ENCODE results near the gene HIVEP1. TPM values are rescaled to one million over a fixed set of nuclear protein-coding genes. Genes with fewer than 3 reads are reported as not detected.

The HIVEP1 gene
- polyA plus RNA-seq, 3 donors, result 3.8 to 13.9 (median 5.5) TPM

DNA sequence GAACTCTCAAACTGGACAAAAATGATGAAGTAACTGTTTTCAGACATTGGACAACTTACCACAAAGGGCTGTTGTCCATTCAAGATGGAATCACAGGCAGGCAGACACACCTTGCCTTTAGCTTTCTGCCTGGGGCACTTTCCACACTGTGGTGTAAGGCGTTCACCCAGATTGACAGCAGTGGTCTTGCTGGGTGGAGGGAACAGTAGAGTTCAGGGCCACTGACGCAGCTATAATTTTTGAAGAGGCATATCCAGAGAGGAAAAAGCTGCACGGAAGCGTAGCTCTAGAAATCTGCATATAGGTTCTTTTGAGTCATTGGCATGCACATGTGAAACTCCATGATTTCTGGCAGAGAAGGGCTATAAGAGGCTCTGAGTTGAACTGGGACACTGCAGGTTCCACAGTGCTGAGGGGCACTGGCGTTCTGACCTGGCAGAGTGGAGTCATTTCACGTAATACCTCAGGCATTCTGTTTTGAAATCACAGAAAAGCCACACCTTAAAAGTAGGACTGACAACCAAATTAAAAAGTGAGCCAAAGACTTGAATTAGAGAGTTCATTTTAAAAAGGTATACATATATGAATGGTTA lies 173.1 kb downstream of the HIVEP1 start:
- H3K27ac ChIP-seq (ENCODE audit: low read depth, low read length), result no peak overlapping the region
- WGBS, 3 donors, result 93 to 95% (median 94%) methylated on average over 6 of the region's 6 CpGs

DNA sequence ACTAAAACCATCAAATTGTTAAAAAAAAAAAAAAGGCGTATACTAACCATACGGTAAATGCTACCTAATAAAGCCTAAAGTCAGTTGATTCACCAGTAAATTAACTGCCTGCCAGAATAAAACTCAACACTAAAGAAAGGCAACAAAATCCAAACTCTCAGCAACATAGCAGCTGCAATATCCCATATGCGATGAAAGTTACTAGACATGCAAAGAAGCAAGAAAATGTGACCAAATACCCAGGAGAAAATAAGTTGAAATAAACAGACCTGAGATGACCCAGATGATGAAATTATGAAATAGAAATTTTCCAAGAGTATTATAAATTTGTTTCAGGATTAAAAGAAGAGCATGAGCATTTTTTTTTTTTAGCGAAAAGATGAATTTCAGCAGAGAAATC lies 174.4 kb downstream of the HIVEP1 start:
- WGBS, 3 donors, result 59 to 95% (median 67%) methylated on average over 3 to 4 of the region's 4 CpGs
- H3K27ac ChIP-seq (ENCODE audit: low read depth, low read length), result no peak overlapping the region

DNA sequence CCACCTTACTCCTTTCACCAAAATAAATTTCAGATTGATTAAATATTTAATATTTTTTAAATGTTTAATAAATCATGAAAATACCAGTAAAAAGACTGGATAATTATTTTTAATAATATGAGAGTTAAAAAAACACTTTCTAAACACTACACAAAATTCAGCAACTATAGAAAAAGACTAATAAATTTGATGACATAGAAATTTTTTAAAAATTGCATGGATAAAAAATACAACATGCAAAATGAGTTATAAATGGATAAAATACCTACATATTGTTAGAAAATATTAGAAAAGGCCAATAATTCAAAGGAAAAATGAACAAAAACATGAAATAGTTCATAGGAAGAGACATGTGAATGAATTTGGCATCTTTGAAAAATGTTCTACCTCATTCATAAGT lies 177.0 kb downstream of the HIVEP1 start:
- no peak overlapping the region for H3K27ac ChIP-seq (ENCODE audit: low read depth, low read length)

DNA sequence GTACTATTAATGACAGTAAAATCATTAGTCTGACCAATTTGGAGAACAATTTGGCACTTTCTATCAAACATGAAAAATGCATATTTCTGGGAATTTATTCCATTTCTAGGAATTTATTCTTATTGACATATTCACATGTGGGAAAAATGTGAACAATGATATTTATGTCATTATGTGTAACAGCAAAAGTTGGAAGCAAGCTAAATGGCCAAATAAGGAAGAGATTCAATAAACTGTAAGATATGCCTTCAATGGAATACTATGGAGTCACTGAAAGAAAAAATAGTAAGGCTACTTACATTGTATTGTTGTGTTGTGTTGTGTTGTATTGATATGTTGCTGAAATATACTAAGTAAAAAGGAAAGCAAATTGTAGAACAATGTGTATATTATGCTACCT lies 177.5 kb downstream of the HIVEP1 start:
- H3K27ac ChIP-seq (ENCODE audit: low read depth, low read length), result no peak overlapping the region

DNA sequence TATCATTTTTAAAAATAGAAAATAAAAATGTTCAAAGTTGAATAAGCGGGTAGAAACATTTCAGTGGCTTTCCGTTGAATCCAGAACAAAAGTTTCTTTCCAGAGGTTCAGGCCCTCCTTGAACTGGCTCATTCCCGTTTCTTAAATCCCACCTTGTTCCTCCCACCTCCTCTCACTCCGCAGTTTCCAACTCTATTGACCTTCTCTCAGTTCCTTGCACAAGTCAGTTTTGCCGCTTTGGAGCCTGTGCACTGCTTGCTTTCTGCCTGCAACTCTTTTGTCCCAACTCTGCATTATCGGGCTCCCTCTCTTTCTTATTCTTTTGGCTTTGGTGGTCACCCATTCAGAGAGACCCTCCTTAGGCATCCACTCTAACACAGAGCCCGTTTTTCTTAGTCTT lies 178.1 kb downstream of the HIVEP1 start:
- H3K27ac ChIP-seq (ENCODE audit: low read depth, low read length), result no peak overlapping the region
- 85 to 89% (median 88%) methylated on average over 7 of the region's 7 CpGs for WGBS, 3 donors

DNA sequence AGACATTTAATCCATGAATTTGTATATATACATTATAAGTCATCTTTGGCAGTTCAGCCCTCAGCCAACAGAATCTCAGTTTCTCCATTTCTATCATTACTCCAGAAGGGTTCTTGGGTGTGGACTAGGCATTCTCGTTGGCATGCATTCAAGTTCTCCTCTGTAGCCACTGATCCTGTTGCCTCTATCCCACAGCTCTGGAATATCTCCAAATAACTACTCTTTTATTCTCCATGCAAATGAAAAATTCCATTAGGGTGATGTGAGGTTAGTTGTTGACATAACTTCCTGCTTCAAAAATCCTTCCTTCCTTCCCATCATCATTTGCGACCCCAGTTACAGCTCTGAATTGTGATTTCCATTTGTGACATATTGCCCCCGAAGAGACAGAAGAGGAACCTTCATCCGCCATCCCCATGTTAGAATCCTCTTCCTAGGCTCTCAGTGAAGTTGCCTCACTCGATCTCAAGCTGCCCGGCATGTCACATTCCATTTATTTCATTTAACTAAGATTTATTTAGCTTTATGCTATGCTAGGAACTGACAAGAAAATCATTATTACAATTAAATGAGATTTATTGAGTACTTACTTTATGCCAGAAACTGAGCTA lies 184.3 kb downstream of the HIVEP1 start:
- no peak overlapping the region for H3K27ac ChIP-seq (ENCODE audit: low read depth, low read length)

DNA sequence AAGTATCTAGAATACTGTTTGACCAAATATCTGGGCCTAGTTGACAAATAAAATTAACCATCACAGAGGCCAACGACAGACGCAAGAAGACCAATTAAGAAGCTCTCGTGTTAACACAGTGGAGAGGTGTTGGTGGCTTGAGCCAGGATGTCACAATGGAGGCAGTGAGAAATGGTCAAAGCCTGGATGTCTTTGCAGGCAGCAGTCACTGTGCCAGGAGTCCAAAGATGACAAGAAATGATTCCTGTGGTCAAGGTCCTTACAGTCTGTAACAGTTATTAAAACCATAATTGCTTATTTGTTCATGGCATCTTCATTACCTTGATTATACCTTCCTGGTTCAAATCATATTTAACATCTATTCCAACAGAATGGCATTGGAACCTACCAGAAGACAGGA lies 186.7 kb downstream of the HIVEP1 start:
- H3K27ac ChIP-seq (ENCODE audit: low read depth, low read length), result no peak overlapping the region
- 82 to 98% (median 96%) methylated on average over 3 of the region's 3 CpGs for WGBS, 3 donors

More for the DNA sequence above, 184.3 kb downstream of the HIVEP1 start:
- WGBS, 3 donors, result 71 to 80% (median 73%) methylated on average over 6 of the region's 6 CpGs

DNA sequence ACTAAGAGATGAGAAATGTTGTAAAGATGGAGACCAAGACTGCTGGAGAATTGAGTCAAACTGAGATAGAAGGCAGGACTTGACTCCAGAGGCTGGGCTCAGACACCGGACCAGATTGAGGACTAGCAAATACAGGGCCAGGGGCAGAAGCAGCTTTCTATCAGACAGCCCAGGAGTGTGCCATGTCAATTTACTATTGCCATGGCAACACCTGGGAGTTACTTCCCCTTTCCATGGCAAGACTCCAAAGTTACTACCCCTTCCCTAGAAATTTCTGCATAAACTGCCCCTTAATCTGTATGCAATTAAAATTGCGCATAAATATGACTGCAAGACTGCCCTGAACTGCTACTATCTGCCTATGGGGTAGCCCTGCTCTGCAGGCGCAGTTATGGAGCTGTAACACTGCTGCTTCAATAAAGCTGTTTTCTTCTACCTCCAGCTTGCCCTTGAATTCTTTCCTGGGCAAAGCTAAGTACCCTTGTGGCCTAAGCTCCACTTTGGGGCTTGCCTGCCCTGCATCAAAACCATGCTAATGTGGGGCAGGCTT lies 188.0 kb downstream of the HIVEP1 start:
- WGBS, 3 donors, result 93 to 95% (median 95%) methylated on average over 3 of the region's 3 CpGs
- H3K27ac ChIP-seq (ENCODE audit: low read depth, low read length), result no peak overlapping the region

DNA sequence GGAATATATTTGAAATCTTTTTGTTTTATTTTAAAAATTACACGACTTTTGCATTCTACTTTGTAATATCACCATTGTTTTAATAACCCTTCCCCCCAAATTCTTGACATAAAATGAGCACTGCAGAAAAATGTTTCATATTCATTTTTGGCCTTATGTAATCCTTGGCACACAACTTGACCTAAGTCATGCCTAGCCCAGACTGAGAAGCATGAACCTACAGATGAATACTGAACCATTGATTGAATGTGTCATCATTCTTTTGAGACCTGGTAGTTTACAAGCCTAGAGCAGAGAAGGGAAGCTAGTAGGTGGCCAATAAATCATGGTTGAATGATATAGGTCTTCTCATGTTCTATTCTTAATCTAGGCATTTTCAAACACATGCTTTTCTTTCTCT lies 188.6 kb downstream of the HIVEP1 start:
- 0 to 86% (median 76%) methylated on average over 1 of the region's 1 CpG for WGBS, 3 donors
- no peak overlapping the region for H3K27ac ChIP-seq (ENCODE audit: low read depth, low read length)

DNA sequence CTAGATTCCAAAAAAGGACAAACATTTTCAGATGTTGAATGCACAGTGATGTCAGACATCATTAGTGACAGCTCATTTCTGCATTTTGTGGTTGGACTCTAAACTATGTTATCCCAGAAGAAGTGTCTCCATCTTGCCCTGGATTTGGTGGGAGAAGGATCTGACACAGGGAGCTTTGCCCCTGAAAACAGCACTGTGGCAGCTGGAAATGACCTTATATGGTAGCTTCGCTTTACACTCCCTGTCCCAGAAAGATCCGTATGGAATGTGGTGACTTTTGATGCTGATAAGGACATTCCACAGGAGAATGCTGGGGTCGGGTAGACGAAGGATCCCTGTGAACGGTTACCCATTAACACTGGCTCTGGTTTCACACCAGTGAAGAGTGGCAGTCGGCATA lies 190.9 kb downstream of the HIVEP1 start:
- 48 to 78% (median 77%) methylated on average over 6 of the region's 6 CpGs for WGBS, 3 donors
- no peak overlapping the region for H3K27ac ChIP-seq (ENCODE audit: low read depth, low read length)

DNA sequence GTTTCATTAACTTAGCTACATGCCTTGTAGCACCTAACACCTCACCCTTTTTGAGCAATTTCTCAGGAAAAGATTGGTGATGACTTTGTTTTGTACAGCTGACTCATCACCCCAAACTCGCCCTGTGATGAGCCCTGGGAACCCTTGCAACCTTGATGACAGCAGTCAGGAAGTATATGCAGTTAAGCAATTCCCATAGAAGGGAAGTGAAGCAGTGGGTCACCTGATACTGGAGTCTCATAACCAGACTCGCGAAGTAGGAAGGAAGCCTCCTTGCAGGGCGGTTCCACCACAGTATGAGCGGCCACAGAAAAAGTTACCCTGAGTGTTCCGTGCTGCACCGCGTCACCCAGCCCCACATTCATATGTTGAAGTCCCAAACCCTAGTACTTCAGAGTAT lies 196.1 kb downstream of the HIVEP1 start:
- 62 to 93% (median 62%) methylated on average over 8 of the region's 8 CpGs for WGBS, 3 donors
- no peak overlapping the region for H3K27ac ChIP-seq (ENCODE audit: low read depth, low read length)

DNA sequence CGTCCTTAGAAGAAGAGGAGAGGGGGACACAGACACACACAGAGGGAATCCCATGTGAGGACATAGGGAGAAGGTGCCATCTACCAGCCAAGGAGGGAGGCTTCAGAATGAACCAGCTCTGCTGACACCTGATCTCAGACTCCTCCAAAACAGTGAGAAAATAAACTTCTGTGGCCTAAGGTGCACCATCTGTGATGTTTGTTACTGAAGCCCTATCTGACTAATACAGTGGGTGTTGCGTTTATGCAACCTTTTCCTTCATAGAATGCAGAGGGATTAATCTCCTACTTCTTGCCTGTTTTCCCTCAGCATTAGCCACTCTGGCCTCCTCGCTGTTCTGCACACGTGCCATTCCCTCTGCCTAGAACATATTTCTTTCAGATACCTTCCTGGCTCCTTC lies 196.6 kb downstream of the HIVEP1 start:
- H3K27ac ChIP-seq (ENCODE audit: low read depth, low read length), result no peak overlapping the region
- 92 to 96% (median 93%) methylated on average over 4 of the region's 4 CpGs for WGBS, 3 donors

Other genes with a start within 250 kb of the HIVEP1 start
- 1 to 10 TPM in 2 of 3 donors, under 1 TPM in 1; 0.18 to 2.3 (median 1.1) TPM for gene ADTRP, start 233.5 kb upstream of the HIVEP1 start, polyA plus RNA-seq